ENCODE data around the gene SSH3.

Gene SSH3

DNA sequence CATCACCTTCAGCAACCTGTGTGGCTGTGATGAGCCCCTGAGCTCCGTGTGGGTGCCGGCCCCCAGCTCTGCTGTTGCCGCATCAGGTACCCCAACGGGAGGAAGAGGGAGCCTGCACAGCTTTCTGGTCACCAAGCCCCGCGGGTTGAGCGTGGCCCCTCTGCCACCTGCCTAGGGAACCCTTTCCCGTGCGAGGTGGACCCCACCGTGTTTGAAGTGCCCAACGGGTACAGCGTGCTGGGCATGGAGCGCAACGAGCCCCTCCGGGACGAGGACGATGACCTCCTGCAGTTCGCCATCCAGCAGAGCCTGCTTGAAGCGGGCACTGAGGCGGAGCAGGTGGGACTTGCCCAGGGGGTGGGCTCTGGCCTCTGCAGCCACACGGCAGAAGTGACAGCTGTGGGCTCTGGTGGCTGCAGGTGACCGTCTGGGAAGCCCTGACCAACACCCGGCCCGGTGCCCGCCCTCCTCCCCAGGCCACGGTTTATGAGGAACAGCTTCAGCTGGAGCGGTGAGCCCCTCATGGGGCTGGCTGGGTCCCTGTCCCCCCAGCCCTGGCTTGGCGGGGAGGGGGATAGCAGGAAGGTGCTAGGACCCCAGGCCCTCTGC lies 1.9 kb upstream of the SSH3 start:
- H2AFZ ChIP-seq: no peak overlapping the region
- H3K9ac ChIP-seq: no peak overlapping the region
- TF ChIP-seq, protein P1, sequence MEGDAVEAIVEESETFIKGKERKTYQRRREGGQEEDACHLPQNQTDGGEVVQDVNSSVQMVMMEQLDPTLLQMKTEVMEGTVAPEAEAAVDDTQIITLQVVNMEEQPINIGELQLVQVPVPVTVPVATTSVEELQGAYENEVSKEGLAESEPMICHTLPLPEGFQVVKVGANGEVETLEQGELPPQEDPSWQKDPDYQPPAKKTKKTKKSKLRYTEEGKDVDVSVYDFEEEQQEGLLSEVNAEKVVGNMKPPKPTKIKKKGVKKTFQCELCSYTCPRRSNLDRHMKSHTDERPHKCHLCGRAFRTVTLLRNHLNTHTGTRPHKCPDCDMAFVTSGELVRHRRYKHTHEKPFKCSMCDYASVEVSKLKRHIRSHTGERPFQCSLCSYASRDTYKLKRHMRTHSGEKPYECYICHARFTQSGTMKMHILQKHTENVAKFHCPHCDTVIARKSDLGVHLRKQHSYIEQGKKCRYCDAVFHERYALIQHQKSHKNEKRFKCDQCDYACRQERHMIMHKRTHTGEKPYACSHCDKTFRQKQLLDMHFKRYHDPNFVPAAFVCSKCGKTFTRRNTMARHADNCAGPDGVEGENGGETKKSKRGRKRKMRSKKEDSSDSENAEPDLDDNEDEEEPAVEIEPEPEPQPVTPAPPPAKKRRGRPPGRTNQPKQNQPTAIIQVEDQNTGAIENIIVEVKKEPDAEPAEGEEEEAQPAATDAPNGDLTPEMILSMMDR (IDR thresholded peaks at IDR 0.05): no peak
- H3K9me3 ChIP-seq (ENCODE audit: control insufficient read depth, low read length): no peaks in the 10 kb centered on the region
- no peak overlapping the region for H3K4me3 ChIP-seq (ENCODE audit: low read depth, low read length)
- no peak overlapping the region for H3K27ac ChIP-seq
- no peaks in the 10 kb centered on the region for H3K27me3 ChIP-seq (ENCODE audit: control insufficient read depth, insufficient read depth, low read length)
- no peaks in the 10 kb centered on the region for H3K79me2 ChIP-seq
- no peak overlapping the region for H3K4me2 ChIP-seq (ENCODE audit: low read length)
- no peaks in the 10 kb centered on the region for H3K36me3 ChIP-seq (ENCODE audit: control insufficient read depth, insufficient read depth, low read length)
- no peaks in the 10 kb centered on the region for H3K4me1 ChIP-seq

DNA sequence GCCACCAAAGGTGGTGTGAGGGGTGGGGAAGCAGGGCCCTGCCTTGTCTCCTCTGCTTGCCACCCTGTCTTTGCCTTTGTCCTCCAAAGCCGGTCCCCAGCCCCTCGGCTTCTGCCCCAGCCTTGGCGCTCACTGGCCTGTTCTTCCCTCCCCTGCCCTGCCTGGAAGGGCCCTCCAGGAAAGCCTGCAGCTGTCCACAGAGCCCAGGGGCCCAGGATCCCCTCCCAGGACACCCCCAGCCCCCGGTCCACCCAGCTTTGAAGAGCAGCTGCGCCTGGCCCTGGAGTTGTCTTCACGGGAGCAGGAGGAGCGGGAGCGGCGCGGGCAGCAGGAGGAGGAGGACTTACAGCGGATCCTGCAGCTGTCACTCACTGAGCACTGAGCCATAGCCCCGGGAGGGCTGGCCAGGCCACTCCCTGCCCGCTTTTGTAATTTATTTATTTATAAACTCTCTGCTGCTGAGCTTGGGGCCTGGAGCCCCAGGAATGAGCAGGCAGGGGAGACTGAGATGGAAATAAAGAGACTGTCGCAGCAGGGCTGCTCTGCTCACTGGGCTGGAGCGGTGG lies 1.3 kb upstream of the SSH3 start:
- H3K9ac ChIP-seq: no peak overlapping the region
- H3K79me2 ChIP-seq: no peaks in the 10 kb centered on the region
- TF ChIP-seq, protein P1 (IDR thresholded peaks at IDR 0.05): no peak
- H3K9me3 ChIP-seq (ENCODE audit: control insufficient read depth, low read length): no peaks in the 10 kb centered on the region
- H2AFZ ChIP-seq: no peak overlapping the region
- no peaks in the 10 kb centered on the region for H3K36me3 ChIP-seq (ENCODE audit: control insufficient read depth, insufficient read depth, low read length)
- H3K4me3 ChIP-seq (ENCODE audit: low read depth, low read length): peak overlapping the region; percentile 68
- peak overlapping the region; percentile 91 for H3K4me2 ChIP-seq (ENCODE audit: low read length)
- H3K27ac ChIP-seq: peak overlapping the region; percentile 37
- no peaks in the 10 kb centered on the region for H3K27me3 ChIP-seq (ENCODE audit: control insufficient read depth, insufficient read depth, low read length)
- H3K4me1 ChIP-seq: no peaks in the 10 kb centered on the region

DNA sequence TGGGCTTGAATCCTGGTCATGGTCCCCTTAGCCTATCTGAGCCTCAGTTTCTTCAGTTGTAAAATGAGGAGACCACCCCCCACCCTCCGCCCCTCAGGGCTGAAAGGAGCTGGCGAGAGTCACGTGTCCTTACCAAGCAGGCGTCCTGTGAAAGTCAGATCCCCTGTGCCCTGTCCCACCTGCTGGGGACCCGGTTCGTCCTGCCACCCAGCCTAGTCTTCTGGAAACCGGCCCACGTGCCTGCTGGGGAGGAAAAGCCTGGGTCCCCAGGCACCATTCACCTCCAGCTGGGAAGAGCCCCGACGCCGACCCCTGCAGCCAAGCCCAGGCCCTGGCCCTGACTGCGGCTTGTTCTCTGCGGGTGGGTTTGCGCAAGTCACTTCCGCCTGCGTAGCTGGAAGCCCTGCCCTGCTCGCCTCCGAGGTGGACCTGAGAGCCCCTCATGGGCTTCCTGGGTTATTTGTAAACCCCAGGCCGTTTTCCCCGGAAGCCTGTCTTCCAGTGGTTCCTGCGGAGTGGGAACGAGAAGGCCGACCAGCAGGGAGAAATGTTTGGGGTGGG lies 679 bp upstream of the SSH3 start:
- Histone ChIP-seq H3K79me2 (no peaks in the 10 kb centered on the region), H3K36me3 (ENCODE audit: control insufficient read depth, insufficient read depth, low read length) (no peaks in the 10 kb centered on the region), H3K4me1 (no peaks in the 10 kb centered on the region), H3K9me3 (ENCODE audit: control insufficient read depth, low read length) (no peaks in the 10 kb centered on the region), H3K27ac (peak overlapping the region; percentile 37), H3K4me3 (ENCODE audit: low read depth, low read length) (peak overlapping the region; percentile 68), H2AFZ (peak overlapping the region; percentile 44), H3K9ac (no peak overlapping the region), H3K27me3 (ENCODE audit: control insufficient read depth, insufficient read depth, low read length) (no peaks in the 10 kb centered on the region), H3K4me2 (ENCODE audit: low read length) (peak overlapping the region; percentile 91)
- TF ChIP-seq, protein P1 (IDR thresholded peaks at IDR 0.05): no peak

GRCh38 chr11:67303835-67304411 lies 593 bp downstream of the SSH3 start:
- peak overlapping the region; percentile 44 for H2AFZ ChIP-seq
- no peaks in the 10 kb centered on the region for H3K36me3 ChIP-seq (ENCODE audit: control insufficient read depth, insufficient read depth, low read length)
- H3K9me3 ChIP-seq (ENCODE audit: control insufficient read depth, low read length): no peaks in the 10 kb centered on the region
- no peak overlapping the region for H3K9ac ChIP-seq
- TF ChIP-seq, protein P1 (IDR thresholded peaks at IDR 0.05): no peak
- H3K27ac ChIP-seq: no peak overlapping the region
- peak overlapping the region; percentile 68 for H3K4me3 ChIP-seq (ENCODE audit: low read depth, low read length)
- no peaks in the 10 kb centered on the region for H3K4me1 ChIP-seq
- H3K27me3 ChIP-seq (ENCODE audit: control insufficient read depth, insufficient read depth, low read length): no peaks in the 10 kb centered on the region
- no peaks in the 10 kb centered on the region for H3K79me2 ChIP-seq
- H3K4me2 ChIP-seq (ENCODE audit: low read length): peak overlapping the region; percentile 91
